Central memory CD8-positive, alpha-beta T cell (primary cell): ENCODE data around the gene RHCE.
A peak's percentile ranks its signal among the peaks of the same experiment; 100 is the strongest.
"Not testable (repeated sequence)": the region's sequence is repeated elsewhere in the genome, so short reads cannot be mapped to it uniquely, and the experiment has no call there.

ENCODE experiments used
- ATAC-seq: fragments of 150-1000 bp; cut with Tn5 transposase; replicated peaks from 2 replicates; pipeline ENCODE4 v1.10.0; 2022; ENCODE audit warnings: mild to moderate bottlenecking, moderate FRiP score, moderate number of reproducible peaks; ENCODE audit not compliant: poor library complexity, severe bottlenecking; ENCODE audit errors: extremely low read depth
- DNase-seq, 2 donors: peaks; one replicate each; pipeline ENCODE4 v3.0.0; 2021; ENCODE audit warnings: low spot score in 2 of 2
- H3K27ac Mint-ChIP-seq: one replicate; pipeline ENCODE4 v1.8.0; 2022; ENCODE audit warnings: low read depth, mild to moderate bottlenecking, moderate library complexity, mixed read lengths
- H3K27me3 Mint-ChIP-seq: one replicate; pipeline ENCODE4 v1.8.0; 2022; ENCODE audit warnings: mixed read lengths
- H3K36me3 Mint-ChIP-seq: one replicate; pipeline ENCODE4 v1.8.0; 2022; ENCODE audit warnings: mild to moderate bottlenecking, moderate library complexity, mixed read lengths; ENCODE audit not compliant: insufficient read depth
- H3K4me1 Mint-ChIP-seq: one replicate; pipeline ENCODE4 v1.8.0; 2022; ENCODE audit warnings: mixed read lengths
- H3K4me3 Mint-ChIP-seq: one replicate; pipeline ENCODE4 v1.8.0; 2022; ENCODE audit warnings: mild to moderate bottlenecking, moderate library complexity, mixed read lengths
- H3K9me3 Mint-ChIP-seq: one replicate; pipeline ENCODE4 v1.8.0; 2022; ENCODE audit warnings: mixed read lengths

RHCE gene

GRCh38 chr1:25430967-25431881 lies 10.6 kb upstream of the RHCE start:
- H3K4me3 Mint-ChIP-seq = peak overlapping the region; percentile 97
- H3K27ac Mint-ChIP-seq = peak overlapping the region; percentile 99
- H3K4me1 Mint-ChIP-seq = peaks cover 48% of the 10 kb centered on the region

GRCh38 chr1:25430073-25430966 lies 9.7 kb upstream of the RHCE start, which contains the start of gene MACO1:
Gene MACO1, plus strand, starts transcription at chr1:25430897. Its CDS starts 202 bp downstream, at chr1:25431099.
- H3K27ac Mint-ChIP-seq = peak within 1 kb of the TSS; percentile 99
- ATAC-seq = peak; percentile 89
- no peaks in the 10 kb centered on the region for H3K9me3 Mint-ChIP-seq
- H3K36me3 Mint-ChIP-seq = peaks cover 11% of the 10 kb centered on the region
- no peaks in the 10 kb centered on the region for H3K27me3 Mint-ChIP-seq
- peak within 1 kb of the TSS; percentile 97 for H3K4me3 Mint-ChIP-seq
- peaks cover 39% of the 10 kb centered on the region for H3K4me1 Mint-ChIP-seq
- peak; percentile 95 to 98 for DNase-seq

More at GRCh38 chr1:25430967-25431881, 10.6 kb upstream of the RHCE start:
- ATAC-seq = peak; percentile 45
- Mint-ChIP-seq H3K9me3 (no peaks in the 10 kb centered on the region), H3K27me3 (no peaks in the 10 kb centered on the region), H3K36me3 (peaks cover 11% of the 10 kb centered on the region)
- DNase-seq = no peak

DNA sequence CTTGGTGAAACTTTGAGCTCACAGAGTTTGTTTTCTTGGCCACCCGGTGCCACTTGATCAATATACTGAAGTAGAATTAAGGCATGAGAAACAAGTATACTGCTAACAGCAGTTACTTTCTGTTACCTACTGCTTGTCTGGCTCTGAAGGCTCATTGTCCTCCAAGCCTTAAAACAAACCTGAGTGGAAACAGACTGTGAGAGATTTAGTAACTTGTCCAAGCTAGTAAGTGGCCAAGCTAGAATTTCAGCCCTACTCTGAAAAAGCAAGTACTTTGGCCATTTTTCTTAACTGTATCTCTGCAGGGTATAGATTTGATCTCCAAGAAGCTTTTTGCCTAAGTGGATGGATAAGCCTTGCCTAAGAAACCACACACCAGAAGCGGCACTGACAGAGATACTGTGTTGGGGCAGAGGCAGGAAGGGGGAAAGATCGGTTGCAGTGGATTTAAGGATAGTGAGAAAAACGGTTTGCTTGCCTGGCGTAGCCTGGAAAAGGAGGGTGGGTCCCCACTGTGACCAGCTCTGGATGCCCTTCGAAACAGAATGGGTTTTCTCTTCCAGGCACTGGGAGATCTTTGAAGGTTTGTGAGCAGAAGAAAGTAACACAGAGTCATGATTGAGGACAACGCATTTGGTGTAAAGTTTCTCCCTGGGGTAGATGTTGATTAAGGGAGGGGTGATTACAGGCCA lies 8.0 kb upstream of the RHCE start:
- peaks cover 27% of the 10 kb centered on the region for H3K4me1 Mint-ChIP-seq
- H3K9me3 Mint-ChIP-seq = no peaks in the 10 kb centered on the region
- DNase-seq (no peak), ATAC-seq (no peak)
- peaks cover 3% of the 10 kb centered on the region for H3K27me3 Mint-ChIP-seq
- peaks cover 11% of the 10 kb centered on the region for H3K36me3 Mint-ChIP-seq
- no peak overlapping the region for H3K27ac Mint-ChIP-seq
- peak overlapping the region; percentile 64 for H3K4me3 Mint-ChIP-seq

- DNase-seq (no peak), ATAC-seq (no peak)
- Mint-ChIP-seq H3K27ac (no peak overlapping the region), H3K27me3 (peaks cover 10% of the 10 kb centered on the region), H3K36me3 (peaks cover 11% of the 10 kb centered on the region), H3K4me3 (no peak overlapping the region), H3K9me3 (no peaks in the 10 kb centered on the region), H3K4me1 (peaks cover 17% of the 10 kb centered on the region)
Observed at GRCh38 chr1:25427696-25428095, 7.1 kb upstream of the RHCE start.

- Mint-ChIP-seq H3K4me1 (peaks cover 6% of the 10 kb centered on the region), H3K9me3 (no peaks in the 10 kb centered on the region), H3K27ac (no peak overlapping the region), H3K27me3 (peaks cover 10% of the 10 kb centered on the region), H3K36me3 (peaks cover 4% of the 10 kb centered on the region), H3K4me3 (no peak overlapping the region)
- DNase-seq = no peak
- ATAC-seq = no peak
Observed at GRCh38 chr1:25425098-25426085, 4.8 kb upstream of the RHCE start.

GRCh38 chr1:25423206-25423605 lies 2.6 kb upstream of the RHCE start:
- not testable (repeated sequence) for H3K9me3 Mint-ChIP-seq, ATAC-seq, DNase-seq, H3K36me3 Mint-ChIP-seq, H3K27me3 Mint-ChIP-seq, H3K4me1 Mint-ChIP-seq, H3K27ac Mint-ChIP-seq, H3K4me3 Mint-ChIP-seq

DNA sequence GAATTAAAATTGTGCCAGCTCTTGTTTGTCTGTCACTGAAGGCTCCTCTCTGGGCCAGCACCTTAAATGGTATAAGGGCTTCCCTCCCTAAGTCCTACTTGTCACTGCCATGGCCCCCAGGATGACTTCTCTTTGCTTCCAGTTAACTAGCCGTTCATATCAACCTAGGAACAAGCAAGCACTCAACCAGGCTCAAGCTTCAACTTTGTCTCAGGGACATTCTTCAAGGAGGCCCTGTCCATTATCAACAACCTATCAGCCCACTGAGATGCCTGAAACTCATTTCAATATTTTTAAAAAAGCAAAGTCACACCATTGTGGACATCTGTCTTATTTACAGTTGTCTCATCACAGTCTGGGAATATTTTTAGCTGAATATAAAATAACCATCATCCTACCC lies 1.3 kb downstream of the RHCE start:
- H3K27me3 Mint-ChIP-seq, H3K4me1 Mint-ChIP-seq, H3K4me3 Mint-ChIP-seq, H3K27ac Mint-ChIP-seq, ATAC-seq, DNase-seq, H3K9me3 Mint-ChIP-seq, H3K36me3 Mint-ChIP-seq: not testable (repeated sequence)

DNA sequence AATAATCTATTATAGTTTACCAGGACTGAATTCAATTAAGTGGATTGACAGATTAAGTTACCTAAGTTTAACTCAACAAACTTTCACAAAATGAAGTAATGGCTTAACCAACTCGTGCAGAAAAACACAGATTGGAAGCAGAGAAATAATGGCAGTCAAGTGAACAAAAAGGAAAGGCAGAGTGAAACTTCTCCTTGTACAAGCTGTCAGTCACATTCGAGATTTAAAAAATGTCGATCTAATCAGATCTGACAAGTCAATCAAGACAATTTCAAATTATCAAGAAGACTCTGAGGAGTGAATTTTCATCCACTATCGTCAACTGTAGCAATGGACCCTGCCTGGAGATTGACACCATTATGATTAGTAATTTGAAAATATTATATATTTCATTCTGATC lies 3.3 kb downstream of the RHCE start:
- not testable (repeated sequence) for H3K27ac Mint-ChIP-seq, ATAC-seq, H3K9me3 Mint-ChIP-seq, H3K36me3 Mint-ChIP-seq, H3K4me3 Mint-ChIP-seq, DNase-seq, H3K27me3 Mint-ChIP-seq, H3K4me1 Mint-ChIP-seq

DNA sequence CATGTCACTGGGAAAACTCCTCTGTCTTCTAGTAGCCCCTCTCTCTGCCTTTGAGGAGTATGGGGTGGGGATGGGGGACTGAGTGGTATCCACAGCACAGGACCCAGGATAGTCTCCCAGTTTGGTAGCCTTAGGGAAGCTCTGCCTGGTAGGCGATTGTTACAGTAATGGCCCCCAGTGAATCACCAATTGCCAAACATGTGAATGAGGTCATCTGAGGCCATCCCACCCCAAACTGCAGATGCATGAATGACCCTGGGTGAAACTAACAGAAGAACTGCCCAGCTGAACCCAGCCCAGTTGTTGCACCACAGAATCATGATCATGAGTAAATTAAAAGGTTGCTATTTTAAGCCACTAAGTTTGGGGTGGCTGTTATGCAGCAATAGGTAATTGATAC lies 6.0 kb downstream of the RHCE start:
- not testable (repeated sequence) for H3K4me1 Mint-ChIP-seq, H3K27me3 Mint-ChIP-seq

GRCh38 chr1:25414157-25414556 lies 6.5 kb downstream of the RHCE start:
- H3K27ac Mint-ChIP-seq, H3K27me3 Mint-ChIP-seq, H3K36me3 Mint-ChIP-seq, ATAC-seq, H3K4me1 Mint-ChIP-seq, DNase-seq, H3K4me3 Mint-ChIP-seq, H3K9me3 Mint-ChIP-seq: not testable (repeated sequence)

More for the DNA sequence above, 6.0 kb downstream of the RHCE start:
- H3K27ac Mint-ChIP-seq, H3K4me3 Mint-ChIP-seq, DNase-seq, H3K9me3 Mint-ChIP-seq, ATAC-seq, H3K36me3 Mint-ChIP-seq: not testable (repeated sequence)

DNA sequence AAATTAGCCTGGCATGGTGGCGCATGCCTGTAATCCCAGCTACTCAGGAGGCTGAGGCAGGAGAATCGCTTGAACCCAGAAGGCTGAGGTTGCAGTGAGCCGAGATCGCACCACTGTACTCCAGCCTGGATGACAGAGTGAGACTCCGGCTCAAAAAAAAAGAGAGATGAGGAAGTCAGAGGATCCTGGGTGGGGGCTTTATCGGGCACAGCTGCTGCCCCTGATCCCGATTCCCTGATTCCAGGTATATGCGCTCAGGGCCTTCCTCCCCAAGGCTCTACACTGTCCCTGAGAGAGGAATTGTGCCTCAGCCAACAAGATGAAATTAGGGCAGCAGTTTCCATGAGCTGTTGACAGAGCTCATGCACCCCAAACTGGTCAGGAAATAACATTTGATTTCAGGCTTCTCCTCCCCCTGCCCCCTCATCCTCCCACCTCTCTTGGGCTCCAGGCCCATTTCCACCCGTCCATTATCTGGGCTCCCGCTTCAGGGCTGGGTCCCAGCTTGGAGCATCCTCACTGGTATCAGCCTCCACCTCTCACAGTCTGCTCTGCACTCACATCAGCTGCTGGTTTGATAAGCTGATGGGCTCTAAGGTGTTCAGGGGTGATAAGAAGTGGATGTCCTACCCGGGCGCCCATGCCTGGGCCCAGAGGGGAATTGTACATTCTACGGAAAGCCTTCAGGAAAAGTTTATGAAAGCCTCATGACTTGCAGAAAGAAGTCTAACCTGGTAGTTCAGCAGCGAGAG lies 7.6 kb downstream of the RHCE start:
- H3K27ac Mint-ChIP-seq, H3K4me3 Mint-ChIP-seq, H3K4me1 Mint-ChIP-seq: not testable (repeated sequence)

More for the DNA sequence above, 7.6 kb downstream of the RHCE start:
- not testable (repeated sequence) for H3K27me3 Mint-ChIP-seq, DNase-seq, H3K36me3 Mint-ChIP-seq, ATAC-seq, H3K9me3 Mint-ChIP-seq
